Measurements from ENCODE around the gene NMS. TPM values are rescaled to one million over a fixed set of nuclear protein-coding genes. Genes with fewer than 3 reads are reported as not detected.

Gene NMS
- total and polyA plus RNA-seq, 2 donors (not counting 1 experiment from before 2014, with no cell fraction given): not detected

DNA sequence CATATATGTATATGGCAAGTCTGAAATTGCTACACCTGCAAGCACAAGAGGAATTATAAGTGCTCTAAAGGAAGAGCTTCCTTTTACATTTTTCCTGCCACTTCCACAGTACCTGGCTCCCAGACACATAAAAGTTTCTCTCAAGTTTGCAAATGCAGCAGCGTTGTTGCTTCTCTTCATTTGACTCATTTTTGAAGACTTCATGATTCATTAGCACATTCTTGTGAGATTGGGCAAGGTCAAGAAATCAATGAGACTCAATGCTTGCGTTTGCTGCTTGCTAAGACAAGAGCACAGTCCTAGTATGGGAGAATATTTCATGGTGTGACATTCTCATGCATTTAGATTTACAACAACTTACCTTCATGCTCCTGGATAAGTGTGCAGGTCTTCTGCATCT is 49.9 kb downstream of the NMS start:
- intact Hi-C loops (cut with micrococcal nuclease): no loop called here
- no peak overlapping the region for H3K27ac Mint-ChIP-seq
- WGBS (ENCODE audit: insufficient coverage): no CpG with 5 or more reads among the region's 2 CpGs
- Histone ChIP-seq H2AFZ (ENCODE audit: insufficient read depth, low read depth, low read length, poor library complexity, severe bottlenecking) (no peak overlapping the region), H3K27me3 (replicated peaks in 1 of 4; ENCODE audit: control extremely low read depth in 1 of 4, control insufficient read depth in 3 of 4, insufficient read depth in 4 of 4, low read length in 3 of 4) (no peaks in the 10 kb centered on the region), H3K9ac (ENCODE audit: low read length) (no peak overlapping the region), H4K20me1 (ENCODE audit: control insufficient read depth, insufficient read depth, low read length, poor library complexity, severe bottlenecking) (no peaks in the 10 kb centered on the region), H3K4me2 (replicated peaks; ENCODE audit: low read depth, low read length, poor library complexity, severe bottlenecking) (no peak overlapping the region), H3K27ac (ENCODE audit: low read length in 2 of 2) (no peak overlapping the region), H3K9me3 (ENCODE audit: control extremely low read depth in 1 of 3, control insufficient read depth in 2 of 3, insufficient read depth in 1 of 3, low read length in 2 of 3) (no peaks in the 10 kb centered on the region), H3K4me1 (ENCODE audit: control insufficient read depth in 2 of 2, insufficient read depth in 2 of 2, low read length in 2 of 2) (no peaks in the 10 kb centered on the region), H3K4me3 (ENCODE audit: control extremely low read depth in 1 of 5, extremely low read depth in 1 of 5, insufficient read depth in 1 of 5, low read depth in 2 of 5, low read length in 4 of 5) (no peak overlapping the region), H3K79me2 (ENCODE audit: control insufficient read depth, insufficient read depth, low read length) (no peaks in the 10 kb centered on the region), H3K36me3 (replicated peaks in 1 of 2; ENCODE audit: control extremely low read depth in 1 of 2, control insufficient read depth in 1 of 2, extremely low read depth in 1 of 2, insufficient read depth in 2 of 2, low read length in 1 of 2) (no peaks in the 10 kb centered on the region)
- ChIA-PET CTCF (no interaction called here), POLR2A (interaction anchor here (0.7 kb wide), 1 partner anchor 42 kb away, joined by 3 read pairs; the partner anchor contains the start of gene PDCL3)
- no peaks in the 10 kb centered on the region for H3K4me1 Mint-ChIP-seq
- peaks cover 18% of the 10 kb centered on the region for H3K27me3 Mint-ChIP-seq
- ATAC-seq (ENCODE audit: low read depth) (no peak), DNase-seq (no peak)
- H3K4me3 Mint-ChIP-seq: no peak overlapping the region
- no peaks in the 10 kb centered on the region for H3K9me3 Mint-ChIP-seq (ENCODE audit: insufficient read depth)
- TF ChIP-seq, protein P1, sequence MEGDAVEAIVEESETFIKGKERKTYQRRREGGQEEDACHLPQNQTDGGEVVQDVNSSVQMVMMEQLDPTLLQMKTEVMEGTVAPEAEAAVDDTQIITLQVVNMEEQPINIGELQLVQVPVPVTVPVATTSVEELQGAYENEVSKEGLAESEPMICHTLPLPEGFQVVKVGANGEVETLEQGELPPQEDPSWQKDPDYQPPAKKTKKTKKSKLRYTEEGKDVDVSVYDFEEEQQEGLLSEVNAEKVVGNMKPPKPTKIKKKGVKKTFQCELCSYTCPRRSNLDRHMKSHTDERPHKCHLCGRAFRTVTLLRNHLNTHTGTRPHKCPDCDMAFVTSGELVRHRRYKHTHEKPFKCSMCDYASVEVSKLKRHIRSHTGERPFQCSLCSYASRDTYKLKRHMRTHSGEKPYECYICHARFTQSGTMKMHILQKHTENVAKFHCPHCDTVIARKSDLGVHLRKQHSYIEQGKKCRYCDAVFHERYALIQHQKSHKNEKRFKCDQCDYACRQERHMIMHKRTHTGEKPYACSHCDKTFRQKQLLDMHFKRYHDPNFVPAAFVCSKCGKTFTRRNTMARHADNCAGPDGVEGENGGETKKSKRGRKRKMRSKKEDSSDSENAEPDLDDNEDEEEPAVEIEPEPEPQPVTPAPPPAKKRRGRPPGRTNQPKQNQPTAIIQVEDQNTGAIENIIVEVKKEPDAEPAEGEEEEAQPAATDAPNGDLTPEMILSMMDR (IDR thresholded peaks at IDR 0.05): no peak
- TF ChIP-seq EZH2 (IDR thresholded peaks at IDR 0.05; ENCODE audit: borderline replicate concordance, insufficient read depth, low read depth, low read length, poor library complexity, severe bottlenecking): no peak

- ChIA-PET POLR2A (no interaction called here), CTCF (no interaction called here)
- no peak for DNase-seq
- no peak for ATAC-seq (ENCODE audit: low read depth)
- H3K27ac ChIP-seq (ENCODE audit: low read length in 2 of 2): no peak overlapping the region
- no peaks in the 10 kb centered on the region for H3K9me3 Mint-ChIP-seq (ENCODE audit: insufficient read depth)
- no peaks in the 10 kb centered on the region for H4K20me1 ChIP-seq (ENCODE audit: control insufficient read depth, insufficient read depth, low read length, poor library complexity, severe bottlenecking)
- no peaks in the 10 kb centered on the region for H3K9me3 ChIP-seq (ENCODE audit: control extremely low read depth in 1 of 3, control insufficient read depth in 2 of 3, insufficient read depth in 1 of 3, low read length in 2 of 3)
- no peak overlapping the region for H3K9ac ChIP-seq (ENCODE audit: low read length)
- H2AFZ ChIP-seq (ENCODE audit: insufficient read depth, low read depth, low read length, poor library complexity, severe bottlenecking): no peak overlapping the region
- H3K4me2 ChIP-seq (replicated peaks; ENCODE audit: low read depth, low read length, poor library complexity, severe bottlenecking): no peak overlapping the region
- no peaks in the 10 kb centered on the region for H3K4me1 Mint-ChIP-seq
- no peaks in the 10 kb centered on the region for H3K4me1 ChIP-seq (ENCODE audit: control insufficient read depth in 2 of 2, insufficient read depth in 2 of 2, low read length in 2 of 2)
- H3K36me3 ChIP-seq (replicated peaks in 1 of 2; ENCODE audit: control extremely low read depth in 1 of 2, control insufficient read depth in 1 of 2, extremely low read depth in 1 of 2, insufficient read depth in 2 of 2, low read length in 1 of 2): no peaks in the 10 kb centered on the region
- H3K4me3 ChIP-seq (ENCODE audit: control extremely low read depth in 1 of 5, extremely low read depth in 1 of 5, insufficient read depth in 1 of 5, low read depth in 2 of 5, low read length in 4 of 5): no peak overlapping the region
- no peaks in the 10 kb centered on the region for H3K79me2 ChIP-seq (ENCODE audit: control insufficient read depth, insufficient read depth, low read length)
- WGBS (ENCODE audit: insufficient coverage): 100% methylated on average over 1 of the region's 1 CpG
- H3K27me3 ChIP-seq (replicated peaks in 1 of 4; ENCODE audit: control extremely low read depth in 1 of 4, control insufficient read depth in 3 of 4, insufficient read depth in 4 of 4, low read length in 3 of 4): no peaks in the 10 kb centered on the region
- peaks cover 18% of the 10 kb centered on the region for H3K27me3 Mint-ChIP-seq
- no peak overlapping the region for H3K27ac Mint-ChIP-seq
- intact Hi-C loops (cut with micrococcal nuclease): no loop called here
- TF ChIP-seq, protein P1 (IDR thresholded peaks at IDR 0.05): no peak
- TF ChIP-seq EZH2 (IDR thresholded peaks at IDR 0.05; ENCODE audit: borderline replicate concordance, insufficient read depth, low read depth, low read length, poor library complexity, severe bottlenecking): no peak
- H3K4me3 Mint-ChIP-seq: no peak overlapping the region
These were observed 52.1 kb downstream of the NMS start for GRCh38 chr2:100522430-100522829.
